HG02642 (cell line): ENCODE measurements around the gene RSPO3.
"Not testable (repeated sequence)": the region's sequence is repeated elsewhere in the genome, so short reads cannot be mapped to it uniquely, and the experiment has no call there.

Source experiments
- ATAC-seq: cut with Tn5 transposase; IDR thresholded peaks from one replicate; pipeline ENCODE4 v1.9.1; 2021; ENCODE audit warnings: mild to moderate bottlenecking; ENCODE audit not compliant: unreplicated experiment, poor library complexity

Gene RSPO3, protein sequence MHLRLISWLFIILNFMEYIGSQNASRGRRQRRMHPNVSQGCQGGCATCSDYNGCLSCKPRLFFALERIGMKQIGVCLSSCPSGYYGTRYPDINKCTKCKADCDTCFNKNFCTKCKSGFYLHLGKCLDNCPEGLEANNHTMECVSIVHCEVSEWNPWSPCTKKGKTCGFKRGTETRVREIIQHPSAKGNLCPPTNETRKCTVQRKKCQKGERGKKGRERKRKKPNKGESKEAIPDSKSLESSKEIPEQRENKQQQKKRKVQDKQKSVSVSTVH

GRCh38 chr6:127118298-127119101, at the start of gene RSPO3:
TSS of gene RSPO3 (plus strand) at chr6:127118671. CDS start at chr6:127119193, 522 bp downstream.
- ATAC-seq: no peak

DNA sequence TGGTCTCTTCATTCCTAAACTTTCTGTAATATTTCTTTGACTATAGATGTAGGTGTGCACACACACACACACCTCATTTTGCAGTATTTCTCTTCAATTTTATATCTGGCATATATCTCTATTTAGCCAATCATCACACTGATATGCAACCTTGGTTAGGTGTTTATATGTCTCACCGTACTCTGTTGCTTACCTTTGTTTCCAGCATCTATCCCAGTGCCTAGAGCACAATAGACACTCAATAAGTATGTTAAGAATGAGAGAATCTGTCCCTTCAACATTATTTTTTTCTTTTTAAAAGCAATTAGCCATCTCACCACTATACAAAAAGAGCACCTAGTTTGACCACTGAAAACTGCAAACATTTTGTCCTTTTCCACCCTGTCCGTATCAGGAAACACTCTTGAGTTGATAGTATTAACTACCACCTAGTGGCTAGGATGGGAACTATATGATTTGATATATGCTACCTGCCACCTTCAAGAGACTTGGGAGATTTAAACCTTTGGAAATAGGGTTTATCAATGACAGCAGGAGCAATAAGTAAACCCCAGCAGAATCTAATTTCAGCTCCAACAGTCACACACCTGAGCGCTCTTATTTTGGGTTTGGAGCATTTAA, 48.7 kb upstream of the RSPO3 start:
- no peak for ATAC-seq

DNA sequence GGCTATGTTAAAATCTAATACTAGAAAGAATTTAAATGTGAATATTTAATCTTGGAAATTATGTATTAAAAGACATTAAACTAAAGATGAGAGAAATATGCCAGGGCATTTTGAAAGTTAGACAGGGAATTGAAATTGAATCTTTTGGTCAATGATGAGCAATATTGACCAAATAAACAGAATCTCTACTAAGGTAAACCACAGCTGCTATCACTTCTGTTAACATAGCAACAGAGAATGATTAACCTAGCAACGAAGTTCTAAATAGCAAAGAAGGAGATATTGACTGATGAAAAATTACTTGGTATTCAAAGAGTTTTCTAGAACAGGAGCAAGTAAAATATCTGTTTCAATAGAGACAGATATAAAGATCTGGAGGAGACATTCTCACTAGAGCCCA, 45.2 kb upstream of the RSPO3 start:
- ATAC-seq: no peak

GRCh38 chr6:127076466-127076865, 42.0 kb upstream of the RSPO3 start:
- no peak for ATAC-seq

- no peak for ATAC-seq
Observed at GRCh38 chr6:127077886-127078285, 40.6 kb upstream of the RSPO3 start.

GRCh38 chr6:127078669-127079068, 39.8 kb upstream of the RSPO3 start:
- ATAC-seq: no peak

GRCh38 chr6:127079681-127080080, 38.8 kb upstream of the RSPO3 start:
- ATAC-seq: no peak

DNA sequence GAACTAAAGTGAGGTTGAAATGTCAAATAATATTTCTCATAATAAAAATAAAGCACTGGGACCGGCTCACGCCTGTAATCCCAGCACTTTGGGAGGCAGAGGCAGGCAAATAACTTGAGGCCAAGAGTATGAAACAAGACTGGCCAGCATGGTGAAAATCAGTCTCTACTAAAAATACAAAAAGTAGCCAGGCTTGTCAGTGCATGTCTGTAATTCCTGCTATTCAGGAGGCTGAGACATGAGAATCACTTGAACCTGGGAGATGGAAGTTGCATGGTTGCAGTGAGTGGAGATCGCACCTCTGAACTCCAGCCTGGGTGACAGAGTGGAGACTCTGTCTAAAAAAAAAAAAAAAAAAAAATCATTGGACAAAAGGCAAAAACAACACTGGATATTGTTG, 38.4 kb upstream of the RSPO3 start:
- ATAC-seq: no peak

GRCh38 chr6:127083231-127083962, 35.1 kb upstream of the RSPO3 start:
- ATAC-seq: no peak

GRCh38 chr6:127083963-127084310, 34.5 kb upstream of the RSPO3 start:
- no peak for ATAC-seq

DNA sequence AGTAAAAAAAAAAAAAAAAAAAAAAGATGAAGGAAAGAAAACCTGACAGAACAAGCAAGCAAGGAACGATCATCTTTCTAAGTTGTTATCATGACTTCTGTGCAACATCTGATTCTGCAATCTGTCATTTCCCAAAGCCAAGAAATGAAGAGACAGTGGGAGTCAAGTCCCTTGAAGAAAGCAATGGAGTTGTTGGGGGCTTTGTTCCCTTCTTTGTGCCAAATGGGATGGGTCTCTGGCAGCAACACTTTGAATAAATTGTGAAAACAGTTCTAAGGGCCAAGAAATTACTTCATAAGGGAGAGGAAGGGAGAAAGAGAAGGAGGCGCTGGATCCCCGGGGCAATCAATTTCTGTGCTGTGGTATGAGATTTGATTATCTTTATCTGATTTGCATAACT, 33.3 kb upstream of the RSPO3 start:
- no peak for ATAC-seq

- ATAC-seq: no peak
Observed at GRCh38 chr6:127090051-127090450, 28.4 kb upstream of the RSPO3 start.

DNA sequence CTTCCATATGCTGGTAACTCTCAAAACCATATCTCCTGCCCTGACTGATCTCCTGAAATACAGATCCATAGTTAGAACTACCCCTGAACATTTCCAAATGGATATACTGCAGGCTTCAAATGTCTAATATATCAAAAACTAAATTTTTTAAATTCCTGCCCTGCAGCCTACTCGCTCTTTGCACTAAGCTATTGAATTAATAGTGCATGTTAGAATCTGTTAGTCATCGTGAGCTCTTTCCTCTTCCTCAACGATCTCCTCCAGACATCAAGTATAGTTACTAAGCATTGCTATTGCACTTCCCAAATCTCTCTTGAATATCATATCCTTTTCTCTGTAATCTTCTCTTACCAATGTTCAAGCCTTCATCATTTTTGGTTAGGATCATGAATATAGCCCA, 26.0 kb upstream of the RSPO3 start:
- no peak for ATAC-seq

- ATAC-seq: no peak
Observed at GRCh38 chr6:127094791-127095190, 23.7 kb upstream of the RSPO3 start.

GRCh38 chr6:127096167-127096566, 22.3 kb upstream of the RSPO3 start:
- no peak for ATAC-seq

GRCh38 chr6:127097442-127097841, 21.0 kb upstream of the RSPO3 start:
- not testable (repeated sequence) for ATAC-seq

GRCh38 chr6:127100510-127101140, 17.8 kb upstream of the RSPO3 start:
- no peak for ATAC-seq

- no peak for ATAC-seq
Observed at GRCh38 chr6:127102299-127102698, 16.2 kb upstream of the RSPO3 start.

DNA sequence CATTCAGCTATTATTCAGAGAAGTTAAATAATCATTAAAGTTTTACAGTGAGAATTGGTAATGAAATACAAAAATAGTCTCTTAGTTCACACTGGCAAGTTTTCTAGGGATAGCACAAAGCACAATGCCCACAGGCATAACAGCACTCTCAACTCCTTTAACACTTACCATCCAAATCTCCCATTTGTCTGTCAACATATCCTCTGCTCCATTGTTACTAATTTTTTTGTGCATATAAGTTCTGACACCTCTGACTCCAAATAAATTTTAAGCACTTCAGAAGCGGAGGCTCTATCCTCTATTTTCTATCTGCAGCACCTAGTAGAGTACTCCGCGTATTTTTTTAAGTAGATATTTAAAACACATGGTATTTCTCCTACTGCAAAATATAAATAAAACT, 15.6 kb upstream of the RSPO3 start:
- ATAC-seq: no peak

DNA sequence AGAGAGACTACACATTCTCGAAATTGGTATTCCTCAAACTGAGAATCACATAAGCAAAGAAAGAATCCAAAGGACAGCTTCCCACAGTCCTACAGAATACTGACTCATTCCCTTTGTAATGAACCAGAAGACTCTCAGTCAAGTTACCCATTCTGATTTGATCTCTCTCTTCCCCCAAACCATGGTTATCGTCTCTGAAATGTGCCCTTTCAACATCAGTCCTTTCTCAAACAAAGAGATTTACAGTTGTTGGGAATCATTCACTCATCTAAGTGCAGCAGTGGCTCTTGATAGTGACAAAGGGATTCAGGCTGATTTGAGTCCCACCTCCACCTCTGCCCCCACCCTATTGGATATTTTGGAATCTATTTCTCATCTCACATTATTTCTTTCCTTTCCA, 15.0 kb upstream of the RSPO3 start:
- no peak for ATAC-seq
